Measurements from ENCODE around the gene KRT12. TPM values are rescaled to one million over a fixed set of nuclear protein-coding genes. Genes with fewer than 3 reads are reported as not detected.

Gene KRT12
- total and polyA plus RNA-seq, 9 of the 15 experiments (the other 6 are each of a cell fraction or from before 2014, with no cell fraction given): 0.18 to 7.0 (median 2.2) TPM

DNA sequence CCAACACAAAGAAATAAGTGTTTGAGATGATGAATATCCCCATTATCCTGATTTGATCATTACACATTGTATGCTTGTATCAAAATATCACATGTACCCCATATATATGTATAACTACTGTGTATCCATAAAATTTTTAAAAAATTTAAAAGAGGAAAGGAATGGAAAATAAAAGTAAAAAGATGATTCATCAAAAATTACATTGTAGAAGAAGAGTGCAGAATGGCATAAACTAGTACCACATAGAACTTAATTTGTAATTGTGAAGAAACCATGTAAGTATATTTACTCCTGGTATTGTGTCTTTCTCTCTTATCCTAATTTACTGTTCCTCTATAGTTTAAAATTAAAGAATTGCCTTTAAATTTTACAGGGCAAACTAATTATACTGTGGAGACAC lies 33.1 kb downstream of the KRT12 start (continued):
- no peak for TF ChIP-seq MAFK (IDR thresholded peaks at IDR 0.05; ENCODE audit: low read length)
- TF ChIP-seq, protein P1, sequence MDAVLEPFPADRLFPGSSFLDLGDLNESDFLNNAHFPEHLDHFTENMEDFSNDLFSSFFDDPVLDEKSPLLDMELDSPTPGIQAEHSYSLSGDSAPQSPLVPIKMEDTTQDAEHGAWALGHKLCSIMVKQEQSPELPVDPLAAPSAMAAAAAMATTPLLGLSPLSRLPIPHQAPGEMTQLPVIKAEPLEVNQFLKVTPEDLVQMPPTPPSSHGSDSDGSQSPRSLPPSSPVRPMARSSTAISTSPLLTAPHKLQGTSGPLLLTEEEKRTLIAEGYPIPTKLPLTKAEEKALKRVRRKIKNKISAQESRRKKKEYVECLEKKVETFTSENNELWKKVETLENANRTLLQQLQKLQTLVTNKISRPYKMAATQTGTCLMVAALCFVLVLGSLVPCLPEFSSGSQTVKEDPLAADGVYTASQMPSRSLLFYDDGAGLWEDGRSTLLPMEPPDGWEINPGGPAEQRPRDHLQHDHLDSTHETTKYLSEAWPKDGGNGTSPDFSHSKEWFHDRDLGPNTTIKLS (IDR thresholded peaks at IDR 0.05; ENCODE audit: borderline replicate concordance, low read depth): no peak
- peak; percentile 34; the same call in 1 of the 2 replicates for TF ChIP-seq MAFF (IDR thresholded peaks at IDR 0.05; ENCODE audit: low read length)
- no peak for TF ChIP-seq TSC22D4 (tag; IDR thresholded peaks at IDR 0.05)

GRCh38 chr17:40832840-40833239 lies 34.2 kb downstream of the KRT12 start:
- H3K27ac ChIP-seq (ENCODE audit: extremely low read depth, low read depth, low read length): 0 out of 3 replicates have a peak overlapping the region, but pooled peaks have one; percentile 19
- no peak overlapping the region for H2AFZ ChIP-seq (ENCODE audit: low read depth, low read length)
- WGBS (ENCODE audit: insufficient coverage, low coverage, missing lambda C conversion rate): 92% methylated on average over 3 of the region's 3 CpGs
- no peaks in the 10 kb centered on the region for H4K20me1 ChIP-seq (replicated peaks; ENCODE audit: control insufficient read depth, insufficient read depth, low read length)
- H3K9me1 ChIP-seq (ENCODE audit: control insufficient read depth, insufficient read depth, low read length): no peaks in the 10 kb centered on the region
- ChIA-PET CTCF (ENCODE audit: low intra/inter-chr PET ratio) (no interaction called here), POLR2A (interaction anchor here (1.3 to 2.6 kb wide), 3 partner anchors 10 to 24 kb away, joined by 3 to 11 read pairs (median 9); no protein-coding TSS in a partner anchor)
- no peak for FAIRE-seq
- no peak for DNase-seq (ENCODE audit: extremely low read depth in 1 of 4, low spot score in 3 of 4)
- ATAC-seq: no peak
- peaks cover 33% of the 10 kb centered on the region for H3K79me2 ChIP-seq (ENCODE audit: control insufficient read depth, insufficient read depth, low read length)
- in situ Hi-C loops (cut with MboI) (no loop called here), intact Hi-C loops (cut with micrococcal nuclease) (no loop called here)
- no peaks in the 10 kb centered on the region for H3K9me3 ChIP-seq (replicated peaks; ENCODE audit: control insufficient read depth, insufficient read depth, low read depth, low read length)
- no TSS peak for BruUV-seq (replicated peaks)
- no peaks in the 10 kb centered on the region for H3K27me3 ChIP-seq (ENCODE audit: control insufficient read depth in 2 of 2, insufficient read depth in 2 of 2, low read length in 2 of 2)
- H3K4me2 ChIP-seq (ENCODE audit: insufficient read depth, low read length): no peak overlapping the region
- H3K9ac ChIP-seq (ENCODE audit: insufficient read depth in 1 of 2, low read depth in 2 of 2, low read length in 2 of 2): no peak overlapping the region
- peaks cover 36% of the 10 kb centered on the region for H3K36me3 ChIP-seq (ENCODE audit: control insufficient read depth, insufficient read depth, low read length)
- H3K4me3 ChIP-seq: no peak overlapping the region
- peaks cover 2 to 18% of the 10 kb centered on the region in 2 experiments; a peak in 3 of 5 replicates for H3K4me1 ChIP-seq (replicated peaks in 1 of 2; ENCODE audit: control insufficient read depth in 2 of 2, insufficient read depth in 2 of 2, low read length in 2 of 2)
- TF ChIP-seq PCBP2 (IDR thresholded peaks at IDR 0.05; ENCODE audit: low read depth, low read length, poor library complexity, severe bottlenecking) (no peak), NCOA2 (IDR thresholded peaks at IDR 0.05; ENCODE audit: partially characterized antibody in 2 of 2) (no peak), GATA2 (CRISPR knock-in tag; IDR thresholded peaks at IDR 0.05) (no peak), TFAM (CRISPR knock-in tag; conservative IDR thresholded peaks at IDR 0.05) (no peak), ZNF140 (CRISPR knock-in tag; IDR thresholded peaks at IDR 0.05) (no peak), MED1 (CRISPR knock-in tag; IDR thresholded peaks at IDR 0.05; ENCODE audit: borderline replicate concordance) (no peak), HMG20B (CRISPR knock-in tag; IDR thresholded peaks at IDR 0.05) (no peak), SETDB1 (IDR thresholded peaks at IDR 0.05; ENCODE audit: low read length) (no peak), CREB3 (tag; conservative IDR thresholded peaks at IDR 0.05; ENCODE audit: low read depth) (no peak), ZNF695 (CRISPR knock-in tag; IDR thresholded peaks at IDR 0.05) (no peak), POU5F1 (IDR thresholded peaks at IDR 0.05; ENCODE audit: borderline replicate concordance, low read depth, low read length, partially characterized antibody) (no peak), NUFIP1 (IDR thresholded peaks at IDR 0.05; ENCODE audit: partially characterized antibody) (no peak), ZNF75A (CRISPR knock-in tag; IDR thresholded peaks at IDR 0.05) (no peak)
- TF ChIP-seq, protein P2, sequence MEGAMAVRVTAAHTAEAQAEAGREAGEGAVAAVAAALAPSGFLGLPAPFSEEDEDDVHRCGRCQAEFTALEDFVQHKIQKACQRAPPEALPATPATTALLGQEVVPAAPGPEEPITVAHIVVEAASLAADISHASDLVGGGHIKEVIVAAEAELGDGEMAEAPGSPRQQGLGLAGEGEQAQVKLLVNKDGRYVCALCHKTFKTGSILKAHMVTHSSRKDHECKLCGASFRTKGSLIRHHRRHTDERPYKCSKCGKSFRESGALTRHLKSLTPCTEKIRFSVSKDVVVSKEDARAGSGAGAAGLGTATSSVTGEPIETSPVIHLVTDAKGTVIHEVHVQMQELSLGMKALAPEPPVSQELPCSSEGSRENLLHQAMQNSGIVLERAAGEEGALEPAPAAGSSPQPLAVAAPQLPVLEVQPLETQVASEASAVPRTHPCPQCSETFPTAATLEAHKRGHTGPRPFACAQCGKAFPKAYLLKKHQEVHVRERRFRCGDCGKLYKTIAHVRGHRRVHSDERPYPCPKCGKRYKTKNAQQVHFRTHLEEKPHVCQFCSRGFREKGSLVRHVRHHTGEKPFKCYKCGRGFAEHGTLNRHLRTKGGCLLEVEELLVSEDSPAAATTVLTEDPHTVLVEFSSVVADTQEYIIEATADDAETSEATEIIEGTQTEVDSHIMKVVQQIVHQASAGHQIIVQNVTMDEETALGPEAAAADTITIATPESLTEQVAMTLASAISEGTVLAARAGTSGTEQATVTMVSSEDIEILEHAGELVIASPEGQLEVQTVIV (CRISPR knock-in tag; IDR thresholded peaks at IDR 0.05; ENCODE audit: borderline replicate concordance): no peak
